Measurements from ENCODE around the gene PPA1. TPM values are rescaled to one million over a fixed set of nuclear protein-coding genes. Genes with fewer than 3 reads are reported as not detected.

Gene PPA1
- total RNA-seq, 1 experiment from 2014 or later, result 180 TPM

- TF ChIP-seq ZNF416 (CRISPR knock-in tag; IDR thresholded peaks at IDR 0.05) (no peak), ZNF317 (CRISPR knock-in tag; IDR thresholded peaks at IDR 0.05; ENCODE audit: borderline replicate concordance, low read depth) (no peak), JAZF1 (CRISPR knock-in tag; IDR thresholded peaks at IDR 0.05) (no peak)
These were observed 21.6 kb upstream of the PPA1 start (continued) for GRCh38 chr10:70254778-70255328.

- CTCF ChIA-PET, result interaction anchor here (0.6 to 2.0 kb wide), 6 partner anchors 11 to 125 kb away, joined by 3 to 10 read pairs (median 4); no protein-coding TSS in a partner anchor
These were observed 20.9 kb upstream of the PPA1 start for GRCh38 chr10:70253878-70254765.

GRCh38 chr10:70250961-70251680, 17.9 kb upstream of the PPA1 start:
- DNase-seq (ENCODE audit: low spot score) (no peak), ATAC-seq (no peak)
- Mint-ChIP-seq H3K4me1 (0 out of 2 replicates have a peak, but pooled peaks cover 5% of the 10 kb centered on the region), H3K4me3 (no peak overlapping the region), H3K27ac (no peak overlapping the region), H3K36me3 (no peaks in the 10 kb centered on the region), H3K27me3 (ENCODE audit: low read depth) (peaks cover 7% of the 10 kb centered on the region; the same call in 1 of the 2 replicates), H3K9me3 (peaks cover 3% of the 10 kb centered on the region; the same call in 1 of the 2 replicates)
- CTCF ChIA-PET, result interaction anchor here (0.8 to 2.4 kb wide), 3 partner anchors 14 to 113 kb away, joined by 3 to 5 read pairs (median 3); no protein-coding TSS in a partner anchor
- POLR2A ChIA-PET, result no interaction called here
- TF ChIP-seq TEAD1 (CRISPR knock-in tag; IDR thresholded peaks at IDR 0.05) (no peak), GRHL2 (CRISPR knock-in tag; IDR thresholded peaks at IDR 0.05; ENCODE audit: insufficient replicate concordance, severe bottlenecking) (no peak), CREM (CRISPR knock-in tag; IDR thresholded peaks at IDR 0.05) (no peak), ATF1 (CRISPR knock-in tag; IDR thresholded peaks at IDR 0.05) (no peak), NR3C1 (CRISPR knock-in tag; conservative IDR thresholded peaks at IDR 0.05; ENCODE audit: low read depth) (no peak), ZNF121 (CRISPR knock-in tag; IDR thresholded peaks at IDR 0.05) (no peak), NR1H2 (CRISPR knock-in tag; IDR thresholded peaks at IDR 0.05) (no peak), TP53 (CRISPR knock-in tag; IDR thresholded peaks at IDR 0.05) (no peak), USF1 (CRISPR knock-in tag; IDR thresholded peaks at IDR 0.05) (no peak), SMAD3 (CRISPR knock-in tag; IDR thresholded peaks at IDR 0.05; ENCODE audit: borderline replicate concordance) (no peak)
- TF ChIP-seq, protein P1, sequence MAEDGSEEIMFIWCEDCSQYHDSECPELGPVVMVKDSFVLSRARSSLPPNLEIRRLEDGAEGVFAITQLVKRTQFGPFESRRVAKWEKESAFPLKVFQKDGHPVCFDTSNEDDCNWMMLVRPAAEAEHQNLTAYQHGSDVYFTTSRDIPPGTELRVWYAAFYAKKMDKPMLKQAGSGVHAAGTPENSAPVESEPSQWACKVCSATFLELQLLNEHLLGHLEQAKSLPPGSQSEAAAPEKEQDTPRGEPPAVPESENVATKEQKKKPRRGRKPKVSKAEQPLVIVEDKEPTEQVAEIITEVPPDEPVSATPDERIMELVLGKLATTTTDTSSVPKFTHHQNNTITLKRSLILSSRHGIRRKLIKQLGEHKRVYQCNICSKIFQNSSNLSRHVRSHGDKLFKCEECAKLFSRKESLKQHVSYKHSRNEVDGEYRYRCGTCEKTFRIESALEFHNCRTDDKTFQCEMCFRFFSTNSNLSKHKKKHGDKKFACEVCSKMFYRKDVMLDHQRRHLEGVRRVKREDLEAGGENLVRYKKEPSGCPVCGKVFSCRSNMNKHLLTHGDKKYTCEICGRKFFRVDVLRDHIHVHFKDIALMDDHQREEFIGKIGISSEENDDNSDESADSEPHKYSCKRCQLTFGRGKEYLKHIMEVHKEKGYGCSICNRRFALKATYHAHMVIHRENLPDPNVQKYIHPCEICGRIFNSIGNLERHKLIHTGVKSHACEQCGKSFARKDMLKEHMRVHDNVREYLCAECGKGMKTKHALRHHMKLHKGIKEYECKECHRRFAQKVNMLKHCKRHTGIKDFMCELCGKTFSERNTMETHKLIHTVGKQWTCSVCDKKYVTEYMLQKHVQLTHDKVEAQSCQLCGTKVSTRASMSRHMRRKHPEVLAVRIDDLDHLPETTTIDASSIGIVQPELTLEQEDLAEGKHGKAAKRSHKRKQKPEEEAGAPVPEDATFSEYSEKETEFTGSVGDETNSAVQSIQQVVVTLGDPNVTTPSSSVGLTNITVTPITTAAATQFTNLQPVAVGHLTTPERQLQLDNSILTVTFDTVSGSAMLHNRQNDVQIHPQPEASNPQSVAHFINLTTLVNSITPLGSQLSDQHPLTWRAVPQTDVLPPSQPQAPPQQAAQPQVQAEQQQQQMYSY (CRISPR knock-in tag; IDR thresholded peaks at IDR 0.05), result no peak
- TF ChIP-seq, protein P2, sequence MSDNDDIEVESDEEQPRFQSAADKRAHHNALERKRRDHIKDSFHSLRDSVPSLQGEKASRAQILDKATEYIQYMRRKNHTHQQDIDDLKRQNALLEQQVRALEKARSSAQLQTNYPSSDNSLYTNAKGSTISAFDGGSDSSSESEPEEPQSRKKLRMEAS (CRISPR knock-in tag; IDR thresholded peaks at IDR 0.05), result no peak

More at GRCh38 chr10:70253878-70254765, 20.9 kb upstream of the PPA1 start:
- ATAC-seq (peak; percentile 34), DNase-seq (ENCODE audit: low spot score) (no peak)
- POLR2A ChIA-PET, result no interaction called here
- H3K9me3 Mint-ChIP-seq, result peaks cover 3% of the 10 kb centered on the region; the same call in 1 of the 2 replicates
- no peaks in the 10 kb centered on the region for H3K36me3 Mint-ChIP-seq
- TF ChIP-seq ETV6 (CRISPR knock-in tag; IDR thresholded peaks at IDR 0.05), result no peak
- H3K4me1 Mint-ChIP-seq, result 0 out of 2 replicates have a peak, but pooled peaks cover 5% of the 10 kb centered on the region
- H3K27ac Mint-ChIP-seq, result no peak overlapping the region
- H3K4me3 Mint-ChIP-seq, result no peak overlapping the region
- peaks cover 6% of the 10 kb centered on the region; the same call in 1 of the 2 replicates for H3K27me3 Mint-ChIP-seq (ENCODE audit: low read depth)
